GM23248 (cell line): ENCODE results near the gene TENM4. TPM values are rescaled to one million over a fixed set of nuclear protein-coding genes. Genes with fewer than 3 reads are reported as not detected.

Source experiments
- DNase-seq: peaks from one replicate; pipeline ENCODE4 v3.0.0-alpha.2; 2015
- H2AFZ ChIP-seq: fragments of 200-600 bp; sonication (generic); 2 replicates; pipeline ENCODE4 v1.6.1; 2016; ENCODE audit warnings: antibody characterized with exemption
- H3F3A ChIP-seq: fragments of 200-600 bp; sonication (generic); 2 replicates; pipeline ENCODE4 v1.6.1; 2016; ENCODE audit warnings: mild to moderate bottlenecking, antibody characterized with exemption, mixed run types; ENCODE audit not compliant: insufficient read depth
- H3K27ac ChIP-seq: fragments of 200-600 bp; sonication (generic); 2 replicates; pipeline ENCODE4 v1.5.1; 2016; ENCODE audit warnings: mild to moderate bottlenecking
- H3K27me3 ChIP-seq: fragments of 200-600 bp; sonication (generic); replicated peaks from 2 replicates; pipeline ENCODE4 v1.6.1; 2016; ENCODE audit warnings: mild to moderate bottlenecking; ENCODE audit not compliant: insufficient read depth
- H3K36me3 ChIP-seq: fragments of 200-600 bp; sonication (generic); 2 replicates; pipeline ENCODE4 v1.6.1; 2016; ENCODE audit warnings: low read depth, mild to moderate bottlenecking
- H3K4me1 ChIP-seq: fragments of 200-600 bp; sonication (generic); 2 replicates; pipeline ENCODE4 v1.6.1; 2016; ENCODE audit warnings: mild to moderate bottlenecking; ENCODE audit not compliant: insufficient read depth
- H3K4me2 ChIP-seq: fragments of 200-600 bp; sonication (generic); one replicate; pipeline ENCODE4 v1.6.1; 2016; ENCODE audit warnings: mild to moderate bottlenecking; ENCODE audit not compliant: unreplicated experiment
- H3K4me3 ChIP-seq: fragments of 200-600 bp; sonication (generic); 2 replicates; pipeline ENCODE4 v1.5.1; 2016; ENCODE audit warnings: mild to moderate bottlenecking
- H3K79me2 ChIP-seq: fragments of 200-600 bp; sonication (generic); 2 replicates; pipeline ENCODE4 v1.6.1; 2016; ENCODE audit warnings: mild to moderate bottlenecking; ENCODE audit not compliant: insufficient read depth
- H3K9ac ChIP-seq: fragments of 200-600 bp; sonication (generic); 2 replicates; pipeline ENCODE4 v1.6.1; 2016; ENCODE audit warnings: mild to moderate bottlenecking
- H3K9me2 ChIP-seq: fragments of 200-600 bp; sonication (generic); 2 replicates; pipeline ENCODE4 v1.6.1; 2016; ENCODE audit warnings: mixed run types, mild to moderate bottlenecking, moderate library complexity; ENCODE audit not compliant: insufficient read depth
- H3K9me3 ChIP-seq: fragments of 200-600 bp; sonication (generic); one replicate; pipeline ENCODE4 v1.6.1; 2017; ENCODE audit warnings: low read depth
- H4K20me1 ChIP-seq: fragments of 200-600 bp; sonication (generic); 2 replicates; pipeline ENCODE4 v1.6.0; 2016; ENCODE audit not compliant: insufficient read depth
- EZH2 ChIP-seq: fragments of 200-600 bp; sonication (generic); IDR thresholded peaks from 2 replicates; pipeline ENCODE4 v1.6.1; 2018; ENCODE audit warnings: antibody characterized with exemption, mild to moderate bottlenecking; ENCODE audit not compliant: insufficient read depth, poor library complexity, severe bottlenecking
- EZH2phosphoT487 ChIP-seq: fragments of 200-600 bp; sonication (generic); IDR thresholded peaks from 2 replicates; pipeline ENCODE4 v1.6.1; 2018; ENCODE audit warnings: antibody characterized with exemption, moderate library complexity, mild to moderate bottlenecking, low read depth; ENCODE audit not compliant: insufficient read depth
- WGBS, 2 experiments: methylation state at CpG; one replicate each; pipeline ENCODE4 v1.1.6; 2015 to 2017; ENCODE audit warnings: low lambda C conversion rate in 2 of 2, low coverage in 1 of 2; ENCODE audit errors: missing lambda C conversion rate in 2 of 2; 5-methylcytosine and 5-hydroxymethylcytosine counted together
- in situ Hi-C: fragments of 300-500 bp; cut with MboI; formaldehyde crosslinking; loops from 2 replicates; pipeline ENCODE4 v1.15.0; 2020
- polyA plus RNA-seq: library from polyadenylated mRNA; unstranded; fragments of >200 nt; fragmentation: Nextera tagmentation; extraction: Ambion mirVana; gene quantifications from 2 replicates; pipeline ENCODE4 v1.2.1, GENCODE V29; 2016
- total RNA-seq: library from RNA; depleted of rRNA; stranded (reverse); fragments of >200 nt; shearing (Covaris generic); gene quantifications from 2 replicates; pipeline ENCODE4 v1.2.3, GENCODE V29; 2014

Gene TENM4
- total and polyA plus RNA-seq, 2 experiments from 2014 or later: 0.11 to 0.48 TPM

DNA sequence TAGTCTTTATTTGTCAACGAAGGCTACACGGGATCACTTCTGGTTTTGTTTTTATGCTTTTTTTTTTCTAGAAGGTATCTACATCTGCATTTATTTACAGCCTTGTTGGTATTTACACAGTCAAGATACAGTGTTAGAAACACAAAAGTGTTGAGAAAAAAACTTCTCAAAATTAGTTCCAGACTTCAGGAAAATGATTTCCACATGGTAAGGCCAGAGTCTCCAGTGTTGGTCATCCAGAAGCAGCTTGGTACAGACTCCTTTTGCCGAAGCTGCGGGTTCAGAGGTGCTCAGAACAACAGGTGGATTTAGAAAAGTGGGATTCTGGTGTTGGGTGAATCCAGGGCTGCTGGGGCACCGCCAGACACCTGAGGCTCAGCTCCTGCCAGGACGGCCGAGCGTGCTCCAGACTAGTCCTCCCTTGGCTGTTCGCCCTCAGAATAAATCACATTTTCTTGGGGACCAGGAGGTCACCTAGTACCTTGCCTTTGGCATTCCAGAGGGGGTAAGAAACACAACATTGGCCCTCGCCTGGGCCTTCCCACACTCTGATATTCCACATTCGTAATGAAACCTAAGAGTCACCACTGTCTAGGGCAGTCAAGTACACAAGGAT is 787.4 kb downstream of the TENM4 start:
- H3K9ac ChIP-seq: no peak overlapping the region
- no peak for DNase-seq
- TF ChIP-seq EZH2phosphoT487 (no peak), EZH2 (no peak)

DNA sequence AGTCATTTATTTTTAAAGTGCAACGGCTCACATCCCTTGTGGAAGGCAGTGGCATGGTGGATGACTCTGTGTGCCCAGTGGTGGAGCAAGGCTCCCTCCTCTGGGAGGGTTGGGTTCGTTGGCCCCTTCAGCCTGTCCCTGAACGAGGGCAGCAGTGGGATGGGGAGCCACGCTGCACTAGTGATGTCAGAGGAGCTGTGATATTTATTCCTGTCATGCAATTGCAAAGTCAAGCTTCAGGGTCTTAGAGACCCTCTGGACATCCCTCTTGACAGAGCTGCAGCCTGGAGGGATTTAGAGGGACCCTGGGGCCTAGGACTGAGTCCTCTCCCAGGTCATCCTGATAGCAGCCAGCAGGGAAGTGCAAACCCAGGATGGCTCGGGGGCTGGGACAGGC is 788.0 kb downstream of the TENM4 start:
- H3K4me2 ChIP-seq: no peak overlapping the region
- H2AFZ ChIP-seq: no peak overlapping the region
- no peaks in the 10 kb centered on the region for H3K9me2 ChIP-seq
- 0 out of 2 replicates have a peak, but pooled peaks cover 5% of the 10 kb centered on the region for H3K27me3 ChIP-seq
- no peaks in the 10 kb centered on the region for H3K4me1 ChIP-seq
- H3K27ac ChIP-seq: no peak overlapping the region
- H4K20me1 ChIP-seq: no peaks in the 10 kb centered on the region
- H3K79me2 ChIP-seq: no peaks in the 10 kb centered on the region
- no peaks in the 10 kb centered on the region for H3K36me3 ChIP-seq
- H3K4me3 ChIP-seq: no peak overlapping the region
- no peak for TF ChIP-seq EZH2
- no peak for TF ChIP-seq EZH2phosphoT487
- no peak overlapping the region for H3K9ac ChIP-seq
- H3F3A ChIP-seq: no peaks in the 10 kb centered on the region
- in situ Hi-C loops: no loop called here
- H3K9me3 ChIP-seq: no peaks in the 10 kb centered on the region
- WGBS, 2 experiments: 19% methylated on average over 5 of the region's 5 CpGs
- no peak for DNase-seq

More for the DNA sequence above, 787.4 kb downstream of the TENM4 start:
- Histone ChIP-seq H2AFZ (no peak overlapping the region), H3K27ac (no peak overlapping the region), H3K36me3 (no peaks in the 10 kb centered on the region), H3K4me1 (no peaks in the 10 kb centered on the region), H3K27me3 (0 out of 2 replicates have a peak, but pooled peaks cover 5% of the 10 kb centered on the region), H3K4me3 (no peak overlapping the region), H4K20me1 (no peaks in the 10 kb centered on the region), H3K79me2 (no peaks in the 10 kb centered on the region), H3F3A (no peaks in the 10 kb centered on the region), H3K9me2 (no peaks in the 10 kb centered on the region), H3K9me3 (no peaks in the 10 kb centered on the region), H3K4me2 (no peak overlapping the region)
- WGBS, 2 experiments: 20 to 23% methylated on average over 11 of the region's 11 CpGs
- in situ Hi-C loops: no loop called here

DNA sequence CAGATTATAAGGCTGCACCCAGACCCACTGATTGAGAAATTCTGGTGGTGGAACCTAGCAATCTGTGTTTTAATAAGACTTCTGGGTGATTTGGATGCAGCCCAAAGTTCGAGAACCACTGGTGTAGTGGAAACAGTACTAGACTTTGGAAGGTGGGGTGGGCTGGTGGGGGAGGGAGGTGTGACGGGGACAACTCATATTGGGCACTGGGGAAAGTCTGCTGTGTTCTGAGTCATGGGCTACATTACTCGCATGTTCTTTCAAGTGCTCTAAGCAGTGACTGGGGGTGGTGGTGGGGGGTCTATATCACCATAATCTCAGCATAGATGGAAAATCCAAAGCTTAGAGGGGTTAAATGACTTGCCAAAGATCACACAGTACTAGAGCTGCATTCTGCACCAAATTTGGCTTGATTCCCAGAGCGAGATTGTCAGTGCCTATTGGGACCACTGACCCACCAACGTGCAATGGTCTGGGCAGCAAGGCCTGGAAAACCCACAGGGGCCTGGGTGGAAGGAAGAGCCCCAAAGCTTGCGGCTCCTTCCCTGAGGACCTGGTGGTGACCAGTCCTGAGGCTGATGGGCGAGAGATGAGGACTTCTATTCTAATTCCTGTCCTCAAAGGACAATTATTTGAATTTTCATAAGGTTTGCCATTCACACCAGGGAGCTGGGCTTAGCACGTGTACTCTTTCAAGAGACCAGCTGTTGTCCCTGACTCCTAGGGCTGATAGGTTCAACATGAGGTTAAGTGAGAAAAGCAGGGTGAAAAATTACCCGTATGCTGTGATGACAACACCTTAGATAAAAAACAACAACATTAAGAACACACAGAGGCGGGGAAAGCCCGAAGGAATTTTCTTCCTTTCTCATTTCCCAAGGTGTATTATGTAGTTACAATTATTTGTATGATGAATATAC is 788.6 kb downstream of the TENM4 start:
- Histone ChIP-seq H3K27me3 (0 out of 2 replicates have a peak, but pooled peaks cover 5% of the 10 kb centered on the region), H3K9me2 (no peaks in the 10 kb centered on the region), H3K4me1 (no peaks in the 10 kb centered on the region), H2AFZ (no peak overlapping the region), H3K4me2 (no peak overlapping the region), H3K27ac (no peak overlapping the region), H3K36me3 (no peaks in the 10 kb centered on the region), H3K4me3 (no peak overlapping the region), H3K9ac (no peak overlapping the region), H3K9me3 (no peaks in the 10 kb centered on the region), H4K20me1 (no peaks in the 10 kb centered on the region), H3F3A (no peaks in the 10 kb centered on the region), H3K79me2 (no peaks in the 10 kb centered on the region)
- DNase-seq: no peak
- no peak for TF ChIP-seq EZH2
- TF ChIP-seq EZH2phosphoT487: no peak
- in situ Hi-C loops: no loop called here
- whole genome bisulfite sequencing, 2 experiments: 66 to 71% methylated on average over 11 of the region's 11 CpGs

DNA sequence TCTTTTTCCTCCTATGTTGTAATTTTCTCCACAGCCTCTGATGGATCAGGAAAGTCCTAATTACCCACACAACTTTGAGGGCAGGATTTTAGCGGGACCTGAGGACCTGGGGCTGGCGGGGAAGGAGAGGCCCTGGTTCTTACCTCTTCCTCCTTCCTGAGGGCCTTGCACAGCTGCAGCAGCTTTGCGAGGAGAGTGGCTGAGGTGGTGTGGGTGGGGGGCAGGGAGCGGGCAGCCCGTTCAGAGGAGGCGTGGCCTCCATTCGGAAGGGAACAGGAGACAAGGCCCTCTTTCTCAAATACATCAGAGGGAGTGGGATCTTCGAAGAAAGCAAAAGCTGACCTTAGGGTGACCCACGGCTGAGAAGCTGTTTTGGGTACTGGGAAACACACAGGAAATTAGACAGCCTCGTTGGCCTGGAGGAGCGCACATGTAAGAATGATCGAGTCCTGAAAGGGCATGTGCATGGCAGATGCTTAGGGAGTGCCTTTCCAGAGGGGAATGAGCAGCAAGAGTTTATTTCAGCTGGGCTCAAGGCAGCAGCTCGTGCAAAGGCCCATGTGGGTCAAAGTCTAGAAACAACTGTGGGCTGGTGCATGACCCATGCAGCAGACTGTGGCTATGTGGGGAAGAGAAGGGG is 789.6 kb downstream of the TENM4 start:
- H3K36me3 ChIP-seq: no peaks in the 10 kb centered on the region
- no peak for DNase-seq
- H3K4me3 ChIP-seq: no peak overlapping the region
- H4K20me1 ChIP-seq: no peaks in the 10 kb centered on the region
- in situ Hi-C loops: no loop called here
- no peaks in the 10 kb centered on the region for H3K4me1 ChIP-seq
- H3K27ac ChIP-seq: no peak overlapping the region
- no peaks in the 10 kb centered on the region for H3F3A ChIP-seq
- 65 to 69% methylated on average over 13 of the region's 13 CpGs for WGBS, 2 experiments
- H3K79me2 ChIP-seq: no peaks in the 10 kb centered on the region
- H2AFZ ChIP-seq: no peak overlapping the region
- H3K9me3 ChIP-seq: no peaks in the 10 kb centered on the region
- H3K9me2 ChIP-seq: no peaks in the 10 kb centered on the region
- no peak overlapping the region for H3K9ac ChIP-seq
- no peak overlapping the region for H3K4me2 ChIP-seq
- TF ChIP-seq EZH2phosphoT487 (no peak), EZH2 (no peak)
- 0 out of 2 replicates have a peak, but pooled peaks cover 5% of the 10 kb centered on the region for H3K27me3 ChIP-seq
